Ishikawa (cell line): ENCODE measurements around the gene AUTS2.

Experiments used
- CEBPB ChIP-seq: IDR thresholded peaks from 2 replicates; pipeline ENCODE4 v1.6.1; 2012
- EP300 ChIP-seq: IDR thresholded peaks from 2 replicates; pipeline ENCODE4 v1.6.1; 2012; ENCODE audit warnings: borderline replicate concordance
- FOXM1 ChIP-seq: IDR thresholded peaks from 2 replicates; pipeline ENCODE4 v1.6.1; 2012; ENCODE audit warnings: low read depth, borderline replicate concordance
- RAD21 ChIP-seq: IDR thresholded peaks from 2 replicates; pipeline ENCODE4 v1.6.1; 2012; ENCODE audit warnings: low read depth
- REST ChIP-seq: IDR thresholded peaks from 2 replicates; pipeline ENCODE4 v1.6.1; 2012; ENCODE audit warnings: low read depth, mild to moderate bottlenecking
- TAF1 ChIP-seq: IDR thresholded peaks from 2 replicates; pipeline ENCODE4 v1.6.1; 2012; ENCODE audit warnings: low read depth, mild to moderate bottlenecking
- YY1 ChIP-seq: IDR thresholded peaks from 2 replicates; pipeline ENCODE4 v1.6.1; 2012; ENCODE audit warnings: low read depth

GRCh38 chr7:70463352-70463938 is 865.2 kb downstream of the AUTS2 start:
- TF ChIP-seq FOXM1, result no peak
- no peak for TF ChIP-seq CEBPB
- no peak for TF ChIP-seq TAF1
- TF ChIP-seq EP300, result no peak
- no peak for TF ChIP-seq REST
- no peak for TF ChIP-seq YY1
- no peak for TF ChIP-seq RAD21
